ENCODE results near the gene C20orf96.

DNA sequence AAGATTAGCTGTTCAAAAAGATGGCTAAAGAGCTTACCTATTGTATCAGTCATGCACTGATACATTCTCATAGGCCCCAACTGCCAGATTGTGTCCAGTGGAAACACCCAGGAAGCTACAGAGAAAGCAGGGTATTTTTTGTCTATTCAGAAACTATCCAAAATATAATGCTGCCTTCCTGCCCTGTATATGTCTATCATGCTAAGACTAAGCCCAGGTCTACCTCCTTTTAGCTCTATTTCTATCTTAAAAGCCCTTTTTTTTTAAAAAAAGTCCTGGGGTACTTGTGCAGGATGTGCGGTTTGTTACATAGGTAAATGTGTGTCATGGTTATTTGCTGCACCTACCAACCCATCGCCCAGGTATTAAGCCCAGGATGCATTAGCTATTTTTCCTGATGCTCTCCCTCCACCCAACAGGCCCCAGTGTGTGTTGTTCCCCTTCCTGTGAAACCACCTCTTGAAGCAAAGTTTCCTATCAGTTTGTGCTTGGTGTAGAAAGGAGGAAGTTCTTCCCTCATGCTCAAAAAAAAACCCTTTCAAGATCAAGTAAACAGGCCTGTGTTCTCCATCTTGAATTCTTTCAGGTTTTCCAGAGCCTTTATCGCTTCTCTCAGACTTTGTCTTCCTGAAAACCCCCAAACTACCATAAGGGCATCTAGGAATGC is 63.0 kb downstream of the C20orf96 start:
- no peak for TF ChIP-seq SP1 (IDR thresholded peaks at IDR 0.05)
- no peak for TF ChIP-seq FOXM1 (IDR thresholded peaks at IDR 0.05; ENCODE audit: borderline replicate concordance)
- no peak for TF ChIP-seq LEF1 (IDR thresholded peaks at IDR 0.05; ENCODE audit: borderline replicate concordance)
- no peak for TF ChIP-seq HDGF (IDR thresholded peaks at IDR 0.05; ENCODE audit: borderline replicate concordance)
- TF ChIP-seq SUZ12 (IDR thresholded peaks at IDR 0.05) = no peak
- no peak for TF ChIP-seq TARDBP (IDR thresholded peaks at IDR 0.05)
- no peak for TF ChIP-seq NFRKB (IDR thresholded peaks at IDR 0.05)
- TF ChIP-seq ZNF384 (IDR thresholded peaks at IDR 0.05) = no peak
- TF ChIP-seq ARNT (IDR thresholded peaks at IDR 0.05) = no peak
- TF ChIP-seq BHLHE40 (IDR thresholded peaks at IDR 0.05; ENCODE audit: borderline replicate concordance) = no peak
- TF ChIP-seq CTBP1 (IDR thresholded peaks at IDR 0.05; ENCODE audit: borderline replicate concordance) = no peak
- no peak for TF ChIP-seq ELF4 (IDR thresholded peaks at IDR 0.05)
